Measurements from ENCODE around the gene IZUMO1R.
"Not testable (repeated sequence)": the region's sequence is repeated elsewhere in the genome, so short reads cannot be mapped to it uniquely, and the experiment has no call there.

DNA sequence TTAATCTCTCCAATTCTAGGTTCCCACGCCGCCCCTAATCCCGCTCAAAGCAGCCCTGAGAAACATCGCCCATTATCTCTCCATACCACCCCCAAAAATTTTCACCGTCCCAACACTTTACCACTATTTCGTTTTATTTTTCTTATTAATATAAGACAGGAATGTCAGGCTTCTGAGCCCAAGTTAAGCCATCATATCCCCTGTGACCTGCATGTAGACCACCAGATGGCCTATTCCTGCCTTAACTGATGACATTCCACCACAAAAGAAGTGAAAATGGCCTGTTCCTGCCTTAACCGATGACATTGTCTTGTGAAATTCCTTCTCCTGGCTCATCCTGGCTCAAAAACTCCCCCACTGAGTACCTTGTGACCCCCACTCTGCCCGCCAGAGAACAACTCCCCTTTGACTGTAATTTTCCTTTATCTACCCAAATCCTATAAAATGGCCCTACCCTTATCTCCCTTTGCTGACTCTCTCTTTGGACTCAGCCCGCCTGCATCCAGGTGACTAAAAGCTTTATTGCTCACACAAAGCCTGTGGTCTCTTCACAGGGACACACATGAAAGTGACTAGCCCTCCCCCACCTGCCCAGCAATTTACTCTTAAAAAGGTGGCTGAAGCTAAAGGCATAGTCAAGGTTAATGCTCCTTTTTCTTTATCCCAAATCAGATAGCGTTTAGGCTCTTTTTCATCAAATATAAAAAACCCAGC, 46.6 kb downstream of the IZUMO1R start:
- not testable (repeated sequence) for TF ChIP-seq POLR2A, POLR2AphosphoS5 (IDR thresholded peaks at IDR 0.05; ENCODE audit: low read depth, low read length)

Measured in GM12892 (cell line).